SK-N-SH (cell line): ENCODE results near the gene HELB. TPM values are rescaled to one million over a fixed set of nuclear protein-coding genes. Genes with fewer than 3 reads are reported as not detected.

Experiments used
- CTCF ChIA-PET: fragments of 300-600, 350-600 bp; formaldehyde crosslinking; extraction: SDS; loops from one replicate; lab custom pipeline; 2021; lab: Yijun Ruan, JAX
- POLR2A ChIA-PET: fragments of 350-600 bp; sonication (Branson Sonifier 250); formaldehyde crosslinking; extraction: SDS; loops from one replicate; lab custom pipeline; 2020; ENCODE audit warnings: antibody characterized with exemption, inconsistent platforms; lab: Yijun Ruan, JAX
- DNase-seq: peaks from one replicate; pipeline ENCODE4 v3.0.0; 2012
- H2AFZ ChIP-seq: fragments of 200-600 bp; sonication (generic); 2 replicates; pipeline ENCODE4 v1.8.1; 2016; ENCODE audit warnings: antibody characterized with exemption, mild to moderate bottlenecking, low read depth
- H3F3A ChIP-seq: fragments of 200-600 bp; sonication (generic); replicated peaks from 2 replicates; pipeline ENCODE3; 2016; ENCODE audit warnings: antibody characterized with exemption, mild to moderate bottlenecking; ENCODE audit not compliant: insufficient read depth
- H3K27ac ChIP-seq, 2 experiments: fragments of 200-500 bp in 1 of 2; fragments of 200-600 bp in 1 of 2; sonication (Bioruptor generic) in 1 of 2; sonication (generic), shearing (Covaris generic) in 1 of 2; 2 replicates each; pipeline versions ENCODE4 v1.5.1 to v1.6.1; 2014 to 2016; ENCODE audit warnings: low read depth in 2 of 2, inconsistent platforms in 1 of 2, low read length in 1 of 2, mild to moderate bottlenecking in 1 of 2, mixed read lengths in 1 of 2
- H3K27me3 ChIP-seq: fragments of 200-600 bp; sonication (generic), shearing (Covaris generic); 2 replicates; pipeline ENCODE4 v1.6.1; 2016; ENCODE audit warnings: mixed run types; ENCODE audit not compliant: insufficient read depth
- H3K36me3 ChIP-seq, 2 experiments: fragments of 200-500 bp in 1 of 2; fragments of 200-600 bp in 1 of 2; sonication (Bioruptor generic) in 1 of 2; sonication (generic) in 1 of 2; replicated peaks in 1 of 2; 2 replicates each; pipeline versions ENCODE3 to v1.5.1; 2014 to 2016; ENCODE audit warnings: low read length in 1 of 2, mild to moderate bottlenecking in 1 of 2; ENCODE audit not compliant: insufficient read depth in 2 of 2, control insufficient read depth in 1 of 2
- H3K4me1 ChIP-seq, 2 experiments: fragments of 200-500 bp in 1 of 2; fragments of 200-600 bp in 1 of 2; sonication (Bioruptor generic) in 1 of 2; sonication (generic), shearing (Covaris generic) in 1 of 2; 2 replicates each; pipeline versions ENCODE4 v1.5.1 to v1.6.1; 2014 to 2016; ENCODE audit warnings: low read depth in 1 of 2, low read length in 1 of 2, mixed run types in 1 of 2; ENCODE audit not compliant: insufficient read depth in 2 of 2, control insufficient read depth in 1 of 2
- H3K4me2 ChIP-seq: fragments of 200-600 bp; sonication (generic), shearing (Covaris generic); 2 replicates; pipeline ENCODE4 v1.6.1; 2017; ENCODE audit warnings: mixed run types
- H3K4me3 ChIP-seq, 2 experiments: fragments of 200-500 bp in 1 of 2; fragments of 200-600 bp in 1 of 2; sonication (Bioruptor generic) in 1 of 2; sonication (generic), shearing (Covaris generic) in 1 of 2; 2 replicates each; pipeline versions ENCODE4 v1.5.1 to v1.8.1; 2014 to 2016; ENCODE audit warnings: low read depth in 2 of 2, inconsistent platforms in 1 of 2, low read length in 1 of 2, mild to moderate bottlenecking in 1 of 2, mixed read lengths in 1 of 2, moderate library complexity in 1 of 2
- H3K79me2 ChIP-seq: fragments of 200-600 bp; sonication (generic); 2 replicates; pipeline ENCODE4 v1.8.1; 2017; ENCODE audit warnings: mild to moderate bottlenecking; ENCODE audit not compliant: insufficient read depth
- H3K9ac ChIP-seq: fragments of 200-600 bp; sonication (generic); 2 replicates; pipeline ENCODE4 v1.6.1; 2017; ENCODE audit warnings: mixed run types
- H3K9me2 ChIP-seq: fragments of 200-600 bp; sonication (generic); 2 replicates; pipeline ENCODE4 v1.6.1; 2017; ENCODE audit warnings: mixed run types
- H3K9me3 ChIP-seq: fragments of 200-600 bp; sonication (generic); 2 replicates; pipeline ENCODE4 v1.6.1; 2017; ENCODE audit warnings: mixed run types, mild to moderate bottlenecking, moderate library complexity
- H4K20me1 ChIP-seq: fragments of 200-600 bp; sonication (generic); 2 replicates; pipeline ENCODE4 v1.6.1; 2017; ENCODE audit warnings: mild to moderate bottlenecking, mixed run types; ENCODE audit not compliant: insufficient read depth
- FOXJ3 ChIP-seq: sonication (generic); formaldehyde crosslinking; IDR thresholded peaks from 2 replicates; pipeline ENCODE4 v1.5.1; 2020; ENCODE audit warnings: mild to moderate bottlenecking, missing genetic modification reagents
- MXI1 ChIP-seq: IDR thresholded peaks from 2 replicates; pipeline ENCODE4 v1.6.1; 2012; ENCODE audit warnings: mild to moderate bottlenecking, low read depth, low read length, improper control_type of control experiment
- NRF1 ChIP-seq: IDR thresholded peaks from 2 replicates; pipeline ENCODE4 v1.6.1; 2012; ENCODE audit warnings: low read depth, mild to moderate bottlenecking, low read length
- POLR2AphosphoS5 ChIP-seq: IDR thresholded peaks from 2 replicates; pipeline ENCODE4 v1.6.1; 2012; ENCODE audit warnings: low read depth, low read length
- RFX5 ChIP-seq: IDR thresholded peaks from 2 replicates; pipeline ENCODE4 v1.6.1; 2012; ENCODE audit warnings: mild to moderate bottlenecking, improper control_type of control experiment, low read length
- SMC3 ChIP-seq: IDR thresholded peaks from 2 replicates; pipeline ENCODE4 v1.6.1; 2012; ENCODE audit warnings: low read depth, low read length, improper control_type of control experiment
- TAF1 ChIP-seq: IDR thresholded peaks from 2 replicates; pipeline ENCODE4 v1.6.1; 2012; ENCODE audit warnings: low read depth, mild to moderate bottlenecking, low read length, moderate library complexity, borderline replicate concordance
- YY1 ChIP-seq: IDR thresholded peaks from 2 replicates; pipeline ENCODE4 v1.4.0; 2012; ENCODE audit warnings: low read depth, mild to moderate bottlenecking
- WGBS: methylation state at CpG from one replicate; pipeline ENCODE4 v1.1.6; 2017; ENCODE audit warnings: low lambda C conversion rate; 5-methylcytosine and 5-hydroxymethylcytosine counted together
- polyA plus RNA-seq, 3 experiments: library from polyadenylated mRNA; depleted of rRNA; stranded (reverse); fragments of >200 nt; gene quantifications; 2 replicates each; pipeline ENCODE4 v1.2.3, GENCODE V29; 2012
- TF ChIP-seq, protein P1 (sequence below): IDR thresholded peaks from 2 replicates; pipeline ENCODE4 v1.6.1; 2012; ENCODE audit warnings: mild to moderate bottlenecking, low read depth, low read length, moderate library complexity
- TF ChIP-seq, protein P2 (sequence below): fragments of 150-350 bp; IDR thresholded peaks from 2 replicates; pipeline ENCODE4 v1.6.1; 2016; ENCODE audit warnings: mild to moderate bottlenecking, low read depth, low read length
- TF ChIP-seq, protein P3 (sequence below): IDR thresholded peaks from 2 replicates; pipeline ENCODE4 v1.4.0; 2012; ENCODE audit warnings: low read depth, borderline replicate concordance
- TF ChIP-seq, protein P4 (sequence below): fragments of 150-350 bp; IDR thresholded peaks from 2 replicates; pipeline ENCODE4 v1.6.1; 2017; ENCODE audit warnings: antibody characterized with exemption, low read length, low read depth, borderline replicate concordance
- TF ChIP-seq, protein P5 (sequence below): IDR thresholded peaks from 2 replicates; pipeline ENCODE4 v1.4.0; 2012; ENCODE audit warnings: low read depth, borderline replicate concordance

The HELB gene
- polyA plus RNA-seq, 1 of the 3 experiments (the other 2 are of a cell fraction): 0.38 TPM

DNA sequence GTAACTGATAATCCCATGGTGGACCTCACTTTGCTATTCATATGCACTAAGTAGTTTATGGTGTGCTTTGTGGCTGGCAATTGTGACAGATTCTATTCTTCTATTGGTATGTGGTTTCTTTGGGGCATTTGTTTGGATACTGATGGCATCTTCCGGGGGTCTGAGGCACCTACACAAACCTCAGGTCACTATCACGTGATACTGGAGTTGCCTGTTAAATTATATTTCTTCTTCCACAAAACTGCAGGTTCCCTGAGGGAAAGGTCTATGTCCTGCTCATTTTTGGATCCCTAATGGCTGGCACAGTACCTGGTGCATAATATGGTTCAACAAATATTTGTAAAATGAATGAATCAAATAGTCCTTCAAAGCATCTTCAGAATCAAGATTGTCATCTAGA lies 49.5 kb upstream of the HELB start:
- Histone ChIP-seq H3K4me1 (no peaks in the 10 kb centered on the region; a peak in 1 of 4 replicates), H3K9me3 (no peaks in the 10 kb centered on the region), H3K27me3 (peaks cover 13% of the 10 kb centered on the region; the same call in 1 of the 2 replicates), H3F3A (no peaks in the 10 kb centered on the region), H3K36me3 (no peaks in the 10 kb centered on the region), H3K9me2 (no peaks in the 10 kb centered on the region), H2AFZ (no peak overlapping the region), H3K79me2 (no peaks in the 10 kb centered on the region), H3K27ac (no peak overlapping the region), H3K4me3 (no peak overlapping the region), H4K20me1 (no peaks in the 10 kb centered on the region), H3K9ac (no peak overlapping the region), H3K4me2 (no peak overlapping the region)
- ChIA-PET CTCF (interaction anchor here (1.5 kb wide), 1 partner anchor 17 kb away, joined by 8 read pairs; no protein-coding TSS in a partner anchor), POLR2A (no interaction called here)
- 15% methylated on average over 2 of the region's 2 CpGs for WGBS
- TF ChIP-seq, protein P1, sequence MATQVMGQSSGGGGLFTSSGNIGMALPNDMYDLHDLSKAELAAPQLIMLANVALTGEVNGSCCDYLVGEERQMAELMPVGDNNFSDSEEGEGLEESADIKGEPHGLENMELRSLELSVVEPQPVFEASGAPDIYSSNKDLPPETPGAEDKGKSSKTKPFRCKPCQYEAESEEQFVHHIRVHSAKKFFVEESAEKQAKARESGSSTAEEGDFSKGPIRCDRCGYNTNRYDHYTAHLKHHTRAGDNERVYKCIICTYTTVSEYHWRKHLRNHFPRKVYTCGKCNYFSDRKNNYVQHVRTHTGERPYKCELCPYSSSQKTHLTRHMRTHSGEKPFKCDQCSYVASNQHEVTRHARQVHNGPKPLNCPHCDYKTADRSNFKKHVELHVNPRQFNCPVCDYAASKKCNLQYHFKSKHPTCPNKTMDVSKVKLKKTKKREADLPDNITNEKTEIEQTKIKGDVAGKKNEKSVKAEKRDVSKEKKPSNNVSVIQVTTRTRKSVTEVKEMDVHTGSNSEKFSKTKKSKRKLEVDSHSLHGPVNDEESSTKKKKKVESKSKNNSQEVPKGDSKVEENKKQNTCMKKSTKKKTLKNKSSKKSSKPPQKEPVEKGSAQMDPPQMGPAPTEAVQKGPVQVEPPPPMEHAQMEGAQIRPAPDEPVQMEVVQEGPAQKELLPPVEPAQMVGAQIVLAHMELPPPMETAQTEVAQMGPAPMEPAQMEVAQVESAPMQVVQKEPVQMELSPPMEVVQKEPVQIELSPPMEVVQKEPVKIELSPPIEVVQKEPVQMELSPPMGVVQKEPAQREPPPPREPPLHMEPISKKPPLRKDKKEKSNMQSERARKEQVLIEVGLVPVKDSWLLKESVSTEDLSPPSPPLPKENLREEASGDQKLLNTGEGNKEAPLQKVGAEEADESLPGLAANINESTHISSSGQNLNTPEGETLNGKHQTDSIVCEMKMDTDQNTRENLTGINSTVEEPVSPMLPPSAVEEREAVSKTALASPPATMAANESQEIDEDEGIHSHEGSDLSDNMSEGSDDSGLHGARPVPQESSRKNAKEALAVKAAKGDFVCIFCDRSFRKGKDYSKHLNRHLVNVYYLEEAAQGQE: no peak
- TF ChIP-seq, protein P2, sequence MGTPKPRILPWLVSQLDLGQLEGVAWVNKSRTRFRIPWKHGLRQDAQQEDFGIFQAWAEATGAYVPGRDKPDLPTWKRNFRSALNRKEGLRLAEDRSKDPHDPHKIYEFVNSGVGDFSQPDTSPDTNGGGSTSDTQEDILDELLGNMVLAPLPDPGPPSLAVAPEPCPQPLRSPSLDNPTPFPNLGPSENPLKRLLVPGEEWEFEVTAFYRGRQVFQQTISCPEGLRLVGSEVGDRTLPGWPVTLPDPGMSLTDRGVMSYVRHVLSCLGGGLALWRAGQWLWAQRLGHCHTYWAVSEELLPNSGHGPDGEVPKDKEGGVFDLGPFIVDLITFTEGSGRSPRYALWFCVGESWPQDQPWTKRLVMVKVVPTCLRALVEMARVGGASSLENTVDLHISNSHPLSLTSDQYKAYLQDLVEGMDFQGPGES: no peak
- TF ChIP-seq, protein P3, sequence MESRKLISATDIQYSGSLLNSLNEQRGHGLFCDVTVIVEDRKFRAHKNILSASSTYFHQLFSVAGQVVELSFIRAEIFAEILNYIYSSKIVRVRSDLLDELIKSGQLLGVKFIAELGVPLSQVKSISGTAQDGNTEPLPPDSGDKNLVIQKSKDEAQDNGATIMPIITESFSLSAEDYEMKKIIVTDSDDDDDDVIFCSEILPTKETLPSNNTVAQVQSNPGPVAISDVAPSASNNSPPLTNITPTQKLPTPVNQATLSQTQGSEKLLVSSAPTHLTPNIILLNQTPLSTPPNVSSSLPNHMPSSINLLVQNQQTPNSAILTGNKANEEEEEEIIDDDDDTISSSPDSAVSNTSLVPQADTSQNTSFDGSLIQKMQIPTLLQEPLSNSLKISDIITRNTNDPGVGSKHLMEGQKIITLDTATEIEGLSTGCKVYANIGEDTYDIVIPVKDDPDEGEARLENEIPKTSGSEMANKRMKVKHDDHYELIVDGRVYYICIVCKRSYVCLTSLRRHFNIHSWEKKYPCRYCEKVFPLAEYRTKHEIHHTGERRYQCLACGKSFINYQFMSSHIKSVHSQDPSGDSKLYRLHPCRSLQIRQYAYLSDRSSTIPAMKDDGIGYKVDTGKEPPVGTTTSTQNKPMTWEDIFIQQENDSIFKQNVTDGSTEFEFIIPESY: no peak
- TF ChIP-seq SMC3: no peak
- no peak for DNase-seq

DNA sequence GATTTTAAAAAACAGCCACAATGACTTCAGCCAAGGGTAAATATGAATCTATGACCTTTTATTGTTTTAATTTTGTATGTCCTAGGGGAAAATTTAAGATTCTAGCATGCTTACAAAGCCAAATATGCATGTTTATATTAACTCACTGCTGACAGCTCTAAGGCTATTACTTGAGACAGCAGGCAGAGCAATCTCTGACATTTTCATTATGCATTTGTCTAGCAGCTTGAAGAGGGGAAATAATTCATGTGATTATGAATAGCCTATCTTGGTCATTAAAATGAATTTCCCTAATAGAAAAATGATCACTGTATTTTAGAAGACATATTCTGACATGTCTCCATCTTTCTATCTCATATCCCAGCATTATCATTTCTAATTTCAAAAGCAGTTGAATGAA lies 46.6 kb upstream of the HELB start:
- peaks cover 13% of the 10 kb centered on the region; the same call in 1 of the 2 replicates for H3K27me3 ChIP-seq
- no peak overlapping the region for H3K9ac ChIP-seq
- no peak overlapping the region for H3K4me2 ChIP-seq
- H2AFZ ChIP-seq: no peak overlapping the region
- ChIA-PET POLR2A (no interaction called here), CTCF (interaction anchor here (0.8 to 2.7 kb wide), 4 partner anchors 8 to 153 kb away, joined by 3 to 15 read pairs (median 4); no protein-coding TSS in a partner anchor)
- H3K36me3 ChIP-seq: no peaks in the 10 kb centered on the region
- H3K79me2 ChIP-seq: no peaks in the 10 kb centered on the region
- no peaks in the 10 kb centered on the region for H3K9me2 ChIP-seq
- no peaks in the 10 kb centered on the region; a peak in 1 of 4 replicates for H3K4me1 ChIP-seq
- no peak for DNase-seq
- no peaks in the 10 kb centered on the region for H3F3A ChIP-seq
- no peaks in the 10 kb centered on the region for H3K9me3 ChIP-seq
- no peak overlapping the region for H3K27ac ChIP-seq
- no peak overlapping the region for H3K4me3 ChIP-seq
- TF ChIP-seq RFX5 (no peak), TAF1 (no peak), NRF1 (no peak), POLR2AphosphoS5 (no peak), MXI1 (no peak), YY1 (no peak), FOXJ3 (CRISPR knock-in tag) (no peak)
- TF ChIP-seq, protein P1: no peak
- TF ChIP-seq, protein P4, sequence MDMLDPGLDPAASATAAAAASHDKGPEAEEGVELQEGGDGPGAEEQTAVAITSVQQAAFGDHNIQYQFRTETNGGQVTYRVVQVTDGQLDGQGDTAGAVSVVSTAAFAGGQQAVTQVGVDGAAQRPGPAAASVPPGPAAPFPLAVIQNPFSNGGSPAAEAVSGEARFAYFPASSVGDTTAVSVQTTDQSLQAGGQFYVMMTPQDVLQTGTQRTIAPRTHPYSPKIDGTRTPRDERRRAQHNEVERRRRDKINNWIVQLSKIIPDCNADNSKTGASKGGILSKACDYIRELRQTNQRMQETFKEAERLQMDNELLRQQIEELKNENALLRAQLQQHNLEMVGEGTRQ: no peak
- TF ChIP-seq, protein P5, sequence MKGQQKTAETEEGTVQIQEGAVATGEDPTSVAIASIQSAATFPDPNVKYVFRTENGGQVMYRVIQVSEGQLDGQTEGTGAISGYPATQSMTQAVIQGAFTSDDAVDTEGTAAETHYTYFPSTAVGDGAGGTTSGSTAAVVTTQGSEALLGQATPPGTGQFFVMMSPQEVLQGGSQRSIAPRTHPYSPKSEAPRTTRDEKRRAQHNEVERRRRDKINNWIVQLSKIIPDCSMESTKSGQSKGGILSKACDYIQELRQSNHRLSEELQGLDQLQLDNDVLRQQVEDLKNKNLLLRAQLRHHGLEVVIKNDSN: no peak
- no peaks in the 10 kb centered on the region for H4K20me1 ChIP-seq
